Muscle of arm (tissue), 12 donors: ENCODE results near the gene GADL1. TPM values are rescaled to one million over a fixed set of nuclear protein-coding genes. Genes with fewer than 3 reads are reported as not detected.

Source experiments
- DNase-seq: peaks from one replicate; pipeline ENCODE4 v3.0.0-alpha.2; 2013
- polyA plus RNA-seq, 12 donors: library from polyadenylated mRNA; unstranded; fragments of 120-200 nt; gene quantifications; one replicate each; pipeline ENCODE4 v1.2.1, GENCODE V29; 2013; ENCODE audit not compliant: insufficient read length in 12 of 12

The GADL1 gene
- polyA plus RNA-seq, 12 donors = 6.7 to 40.1 (median 25.9) TPM; not detected in 1

- DNase-seq = peak; percentile 82
Measured at GRCh38 chr3:30680789-30681648, 213.4 kb downstream of the GADL1 start.

- DNase-seq = no peak
Measured at GRCh38 chr3:30679045-30679444, 215.4 kb downstream of the GADL1 start.

DNA sequence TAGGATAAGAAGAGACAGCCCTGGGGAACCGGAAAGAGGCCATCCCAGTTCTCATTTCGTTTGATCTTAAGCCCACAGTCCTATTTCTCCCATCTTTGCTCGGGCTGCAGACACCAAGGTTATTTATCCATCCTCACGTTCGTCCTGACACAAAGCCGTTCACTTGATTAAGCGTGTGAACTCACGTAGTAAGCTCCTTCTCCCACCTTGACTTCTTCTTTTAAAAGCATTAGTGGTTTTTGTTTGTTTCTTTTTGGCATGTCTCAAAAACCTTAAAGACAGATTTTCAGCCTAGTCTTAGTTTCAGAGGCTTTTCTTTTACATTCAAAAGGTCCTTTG, 217.1 kb downstream of the GADL1 start:
- DNase-seq = no peak

- no peak for DNase-seq
Measured at GRCh38 chr3:30676424-30677346, 217.8 kb downstream of the GADL1 start.
